ENCODE results near the gene HMG20B. TPM values are rescaled to one million over a fixed set of nuclear protein-coding genes. Genes with fewer than 3 reads are reported as not detected.
A peak's percentile ranks its signal among the peaks of the same experiment; 100 is the strongest.

Gene HMG20B
- total RNA-seq, 1 experiment from 2014 or later, result 58.1 TPM

DNA sequence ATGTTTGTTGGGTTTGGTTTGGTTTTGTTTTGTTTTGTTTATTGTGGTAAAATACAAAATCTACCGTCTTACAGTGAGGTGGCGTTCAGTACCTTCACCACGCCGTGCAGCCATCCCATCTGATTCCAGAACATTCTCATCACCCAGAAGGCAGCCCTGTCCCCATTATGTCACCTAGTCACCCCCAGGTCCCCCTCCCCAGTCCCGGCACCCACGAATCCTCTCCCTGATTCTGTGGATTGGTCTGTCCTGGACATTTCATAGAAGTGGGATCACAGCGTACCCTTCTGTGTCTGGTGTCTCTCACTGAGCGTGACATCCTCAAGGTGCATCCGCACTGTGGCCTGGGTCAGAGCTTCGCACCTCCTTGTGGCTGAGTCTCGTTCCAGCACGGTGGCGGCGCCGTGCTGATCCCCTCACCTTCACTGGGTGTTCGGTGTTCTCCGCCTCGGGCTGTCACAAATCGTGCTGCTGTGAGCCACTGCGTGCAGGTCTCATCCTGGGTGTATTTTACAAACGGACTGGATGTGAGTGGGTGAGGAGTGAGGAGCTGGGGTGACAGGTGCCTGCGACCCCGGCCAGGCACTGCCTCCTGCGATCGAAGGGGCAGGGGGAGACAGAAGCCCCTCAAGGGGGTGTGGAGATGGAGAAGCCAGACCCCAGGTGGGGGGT lies 34.4 kb upstream of the HMG20B start:
- H3K36me3 Mint-ChIP-seq (ENCODE audit: insufficient read depth, unreplicated experiment), result peaks cover 55% of the 10 kb centered on the region
- H3K4me3 Mint-ChIP-seq (ENCODE audit: low read depth, unreplicated experiment), result no peak overlapping the region
- CTCF ChIA-PET, result no interaction called here
- BruUV-seq (replicated peaks), result no TSS peak
- TF ChIP-seq, protein P1, sequence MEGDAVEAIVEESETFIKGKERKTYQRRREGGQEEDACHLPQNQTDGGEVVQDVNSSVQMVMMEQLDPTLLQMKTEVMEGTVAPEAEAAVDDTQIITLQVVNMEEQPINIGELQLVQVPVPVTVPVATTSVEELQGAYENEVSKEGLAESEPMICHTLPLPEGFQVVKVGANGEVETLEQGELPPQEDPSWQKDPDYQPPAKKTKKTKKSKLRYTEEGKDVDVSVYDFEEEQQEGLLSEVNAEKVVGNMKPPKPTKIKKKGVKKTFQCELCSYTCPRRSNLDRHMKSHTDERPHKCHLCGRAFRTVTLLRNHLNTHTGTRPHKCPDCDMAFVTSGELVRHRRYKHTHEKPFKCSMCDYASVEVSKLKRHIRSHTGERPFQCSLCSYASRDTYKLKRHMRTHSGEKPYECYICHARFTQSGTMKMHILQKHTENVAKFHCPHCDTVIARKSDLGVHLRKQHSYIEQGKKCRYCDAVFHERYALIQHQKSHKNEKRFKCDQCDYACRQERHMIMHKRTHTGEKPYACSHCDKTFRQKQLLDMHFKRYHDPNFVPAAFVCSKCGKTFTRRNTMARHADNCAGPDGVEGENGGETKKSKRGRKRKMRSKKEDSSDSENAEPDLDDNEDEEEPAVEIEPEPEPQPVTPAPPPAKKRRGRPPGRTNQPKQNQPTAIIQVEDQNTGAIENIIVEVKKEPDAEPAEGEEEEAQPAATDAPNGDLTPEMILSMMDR (IDR thresholded peaks at IDR 0.05; ENCODE audit: unreplicated experiment), result no peak
- no peaks in the 10 kb centered on the region for H3K9me3 Mint-ChIP-seq (ENCODE audit: low read depth, unreplicated experiment)
- H3K27ac Mint-ChIP-seq (ENCODE audit: unreplicated experiment), result peak overlapping the region; percentile 37
- H3K4me1 Mint-ChIP-seq (ENCODE audit: low read depth, unreplicated experiment), result no peaks in the 10 kb centered on the region
- intact Hi-C loops (cut with micrococcal nuclease; ENCODE audit: unreplicated experiment), result no loop called here
- no peaks in the 10 kb centered on the region for H3K27me3 Mint-ChIP-seq (ENCODE audit: unreplicated experiment)
- DNase-seq, result no peak

DNA sequence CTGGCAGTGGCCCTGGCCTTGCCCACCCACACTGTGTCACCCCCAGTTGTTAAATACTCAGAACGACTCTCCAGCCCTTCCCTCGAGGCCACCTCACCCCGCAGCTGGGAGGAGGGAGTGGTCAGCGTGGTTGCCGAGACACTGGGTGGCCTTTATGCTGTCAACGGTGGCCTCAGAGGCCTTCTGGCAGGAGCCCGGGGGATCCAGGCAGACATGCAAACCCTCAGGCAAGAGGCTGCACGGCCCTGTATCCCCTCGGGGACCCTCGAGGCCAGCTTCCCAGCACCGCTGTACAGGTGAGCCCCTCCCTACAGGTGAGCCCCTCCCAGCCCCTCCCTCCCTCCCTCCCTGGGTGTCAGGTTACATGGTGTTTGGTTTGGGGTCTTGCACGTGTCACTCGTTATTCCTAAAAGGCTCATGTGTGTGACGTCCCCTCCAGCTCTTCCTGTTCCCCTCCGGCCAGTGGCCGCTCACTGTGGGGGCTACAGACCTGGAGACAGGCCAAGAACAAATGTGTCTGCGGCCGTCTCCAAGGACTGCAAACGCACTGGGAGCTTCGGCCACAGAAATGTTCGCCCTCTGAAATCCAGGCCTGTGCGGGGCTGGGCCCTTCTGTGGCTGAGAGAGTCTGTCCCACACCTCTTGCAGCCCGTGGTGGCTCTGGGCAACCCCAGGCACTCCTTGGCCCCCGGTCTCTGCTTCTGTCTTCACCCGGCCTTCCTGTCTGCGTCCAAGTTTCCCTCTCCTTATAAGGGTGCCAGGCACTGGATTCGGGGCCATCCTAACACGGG lies 33.6 kb upstream of the HMG20B start, which contains the start of gene TEKTIP1:
TSS of gene TEKTIP1 (plus strand) at position 210 of the 791 bp plus-strand sequence. CDS start at position 214, 4 bp downstream.
- H3K4me3 Mint-ChIP-seq (ENCODE audit: low read depth, unreplicated experiment), result no peak within 1 kb of the TSS
- BruUV-seq (replicated peaks), result no TSS peak
- TF ChIP-seq, protein P1 (IDR thresholded peaks at IDR 0.05; ENCODE audit: unreplicated experiment), result no peak

DNA sequence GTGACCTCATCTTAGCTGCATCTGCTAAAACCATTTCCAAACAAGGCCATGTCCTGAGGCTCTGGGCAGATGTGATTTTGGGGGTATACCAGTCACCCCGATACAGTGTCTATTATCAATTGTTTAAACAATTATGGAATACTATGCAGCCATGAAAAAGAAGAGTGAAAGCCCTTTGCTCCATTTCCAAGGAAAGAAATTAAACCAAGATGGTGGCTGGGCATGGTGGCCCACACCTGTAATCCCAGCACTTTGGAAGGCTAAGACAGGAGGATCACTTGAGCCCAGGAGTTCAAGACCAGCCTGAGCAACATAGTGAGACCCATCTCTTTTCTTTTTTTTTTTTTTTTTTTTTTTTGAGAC lies 33.0 kb upstream of the HMG20B start:
- no peak overlapping the region for H3K4me3 Mint-ChIP-seq (ENCODE audit: low read depth, unreplicated experiment)
- DNase-seq, result no peak
- TSS peak; percentile 14 for BruUV-seq (replicated peaks)
- CTCF ChIA-PET, result interaction anchor here (0.6 kb wide), 1 partner anchor 54 kb away, joined by 4 read pairs; no protein-coding TSS in a partner anchor
- H3K27me3 Mint-ChIP-seq (ENCODE audit: unreplicated experiment), result no peaks in the 10 kb centered on the region
- TF ChIP-seq, protein P1 (IDR thresholded peaks at IDR 0.05; ENCODE audit: unreplicated experiment), result no peak
- H3K9me3 Mint-ChIP-seq (ENCODE audit: low read depth, unreplicated experiment), result no peaks in the 10 kb centered on the region
- H3K36me3 Mint-ChIP-seq (ENCODE audit: insufficient read depth, unreplicated experiment), result peaks cover 52% of the 10 kb centered on the region
- no peak overlapping the region for H3K27ac Mint-ChIP-seq (ENCODE audit: unreplicated experiment)
- intact Hi-C loops (cut with micrococcal nuclease; ENCODE audit: unreplicated experiment), result no loop called here
- H3K4me1 Mint-ChIP-seq (ENCODE audit: low read depth, unreplicated experiment), result peaks cover under 1% of the 10 kb centered on the region

More for the DNA sequence above, 33.6 kb upstream of the HMG20B start, which contains the start of gene TEKTIP1:
- intact Hi-C loops (cut with micrococcal nuclease; ENCODE audit: unreplicated experiment), result no loop called here
- no peaks in the 10 kb centered on the region for H3K27me3 Mint-ChIP-seq (ENCODE audit: unreplicated experiment)
- H3K4me1 Mint-ChIP-seq (ENCODE audit: low read depth, unreplicated experiment), result no peaks in the 10 kb centered on the region
- CTCF ChIA-PET, result interaction anchor here (0.6 kb wide), 1 partner anchor 54 kb away, joined by 4 read pairs; no protein-coding TSS in a partner anchor
- H3K9me3 Mint-ChIP-seq (ENCODE audit: low read depth, unreplicated experiment), result no peaks in the 10 kb centered on the region
- H3K27ac Mint-ChIP-seq (ENCODE audit: unreplicated experiment), result peak within 1 kb of the TSS; percentile 37
- H3K36me3 Mint-ChIP-seq (ENCODE audit: insufficient read depth, unreplicated experiment), result peaks cover 53% of the 10 kb centered on the region
- no peak for DNase-seq

DNA sequence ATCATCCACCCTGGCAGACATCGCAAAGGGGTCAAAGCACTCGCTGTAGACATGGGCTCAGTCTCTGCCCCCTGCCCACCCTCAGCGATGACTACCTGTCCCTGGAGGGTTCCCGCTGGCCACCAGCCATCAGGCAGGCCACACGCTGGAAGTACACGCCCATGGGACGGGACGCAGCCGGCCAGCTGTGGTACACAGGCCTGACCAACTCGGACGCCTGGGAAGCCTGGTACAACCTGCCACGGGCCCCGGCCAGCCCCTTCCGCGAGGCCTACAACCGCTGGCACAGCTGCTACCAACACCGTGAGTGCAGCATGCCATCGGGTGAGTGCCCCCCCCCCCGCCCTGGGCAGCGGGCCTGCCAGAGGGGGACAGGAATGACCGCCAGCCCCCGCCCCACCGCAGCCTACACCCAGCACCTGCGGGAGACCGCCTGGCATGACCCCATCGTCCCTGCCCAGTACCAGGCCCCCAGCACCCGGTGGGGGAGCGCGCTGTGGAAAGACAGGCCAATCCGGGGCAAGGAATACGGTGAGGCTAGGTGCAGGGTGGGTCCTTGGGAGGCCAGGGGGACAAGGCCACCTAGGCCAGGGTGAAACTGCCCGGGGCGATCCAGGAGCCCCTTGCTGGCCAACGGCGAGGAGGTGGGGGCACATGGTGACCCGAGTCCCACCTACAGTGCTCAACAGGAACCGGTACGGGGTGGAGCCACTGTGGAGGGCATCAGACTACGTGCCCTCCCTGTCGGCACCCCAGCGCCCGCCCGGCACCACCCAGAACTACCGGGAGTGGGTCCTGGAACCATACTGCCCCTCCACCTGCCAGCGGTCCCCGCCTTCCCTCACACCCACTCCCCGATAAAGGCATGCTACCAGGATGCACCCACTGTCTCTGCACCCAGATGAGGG lies 29.3 kb upstream of the HMG20B start:
- intact Hi-C loops (cut with micrococcal nuclease; ENCODE audit: unreplicated experiment), result no loop called here
- Mint-ChIP-seq H3K27ac (ENCODE audit: unreplicated experiment) (no peak overlapping the region), H3K4me1 (ENCODE audit: low read depth, unreplicated experiment) (peaks cover 12% of the 10 kb centered on the region), H3K27me3 (ENCODE audit: unreplicated experiment) (no peaks in the 10 kb centered on the region), H3K4me3 (ENCODE audit: low read depth, unreplicated experiment) (no peak overlapping the region), H3K9me3 (ENCODE audit: low read depth, unreplicated experiment) (no peaks in the 10 kb centered on the region), H3K36me3 (ENCODE audit: insufficient read depth, unreplicated experiment) (peaks cover 39% of the 10 kb centered on the region)
- CTCF ChIA-PET, result no interaction called here
- DNase-seq, result no peak
- TF ChIP-seq, protein P1 (IDR thresholded peaks at IDR 0.05; ENCODE audit: unreplicated experiment), result no peak
- no TSS peak for BruUV-seq (replicated peaks)
